ENCODE measurements around the gene FNDC1. TPM values are rescaled to one million over a fixed set of nuclear protein-coding genes. Genes with fewer than 3 reads are reported as not detected.

The FNDC1 gene
- total RNA-seq, 1 experiment from 2014 or later = not detected

DNA sequence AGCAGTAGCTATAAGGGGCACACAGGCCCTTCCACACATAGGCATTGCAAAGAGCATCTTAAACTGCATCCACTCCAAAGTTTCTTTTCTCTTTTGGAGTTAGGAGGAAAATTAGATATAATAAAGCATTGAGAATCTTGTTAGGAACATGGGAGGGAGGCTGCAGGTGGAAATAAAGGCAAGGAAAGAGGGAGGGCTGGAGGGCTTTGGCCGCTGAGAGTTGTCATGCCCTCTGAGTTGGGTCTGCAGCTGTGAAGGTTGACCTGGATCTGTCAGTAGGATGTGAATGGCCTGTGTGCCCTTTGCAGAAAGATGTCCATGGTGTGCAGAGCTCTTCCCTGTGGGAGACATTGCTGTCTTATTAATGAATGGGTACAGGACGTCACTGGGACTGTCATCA lies 134.0 kb downstream of the FNDC1 start:
- no peaks in the 10 kb centered on the region for H3K4me1 ChIP-seq
- CTCF ChIA-PET = no interaction called here
- intact Hi-C loops (cut with micrococcal nuclease; ENCODE audit: unreplicated experiment) = no loop called here
- no TSS peak for BruUV-seq (replicated peaks)
- Mint-ChIP-seq H3K4me1 (ENCODE audit: low read depth, unreplicated experiment) (no peaks in the 10 kb centered on the region), H3K9me3 (ENCODE audit: unreplicated experiment) (no peaks in the 10 kb centered on the region), H3K36me3 (ENCODE audit: insufficient read depth, unreplicated experiment) (no peaks in the 10 kb centered on the region), H3K27me3 (ENCODE audit: insufficient read depth, unreplicated experiment) (peaks cover 21% of the 10 kb centered on the region), H3K4me3 (ENCODE audit: unreplicated experiment) (no peak overlapping the region), H3K27ac (ENCODE audit: unreplicated experiment) (no peak overlapping the region)
- H3K27me3 ChIP-seq (replicated peaks; ENCODE audit: control insufficient read depth, insufficient read depth, low read length) = no peaks in the 10 kb centered on the region; the same call in 1 of the 2 replicates
- no peak overlapping the region for H3K4me3 ChIP-seq (ENCODE audit: low read depth, low read length)
- POLR2A ChIA-PET = no interaction called here
- H3K9me3 ChIP-seq = no peaks in the 10 kb centered on the region
- DNase-seq = no peak
- H3K36me3 ChIP-seq (ENCODE audit: control insufficient read depth, insufficient read depth, low read length) = no peaks in the 10 kb centered on the region
- TF ChIP-seq, protein P1, sequence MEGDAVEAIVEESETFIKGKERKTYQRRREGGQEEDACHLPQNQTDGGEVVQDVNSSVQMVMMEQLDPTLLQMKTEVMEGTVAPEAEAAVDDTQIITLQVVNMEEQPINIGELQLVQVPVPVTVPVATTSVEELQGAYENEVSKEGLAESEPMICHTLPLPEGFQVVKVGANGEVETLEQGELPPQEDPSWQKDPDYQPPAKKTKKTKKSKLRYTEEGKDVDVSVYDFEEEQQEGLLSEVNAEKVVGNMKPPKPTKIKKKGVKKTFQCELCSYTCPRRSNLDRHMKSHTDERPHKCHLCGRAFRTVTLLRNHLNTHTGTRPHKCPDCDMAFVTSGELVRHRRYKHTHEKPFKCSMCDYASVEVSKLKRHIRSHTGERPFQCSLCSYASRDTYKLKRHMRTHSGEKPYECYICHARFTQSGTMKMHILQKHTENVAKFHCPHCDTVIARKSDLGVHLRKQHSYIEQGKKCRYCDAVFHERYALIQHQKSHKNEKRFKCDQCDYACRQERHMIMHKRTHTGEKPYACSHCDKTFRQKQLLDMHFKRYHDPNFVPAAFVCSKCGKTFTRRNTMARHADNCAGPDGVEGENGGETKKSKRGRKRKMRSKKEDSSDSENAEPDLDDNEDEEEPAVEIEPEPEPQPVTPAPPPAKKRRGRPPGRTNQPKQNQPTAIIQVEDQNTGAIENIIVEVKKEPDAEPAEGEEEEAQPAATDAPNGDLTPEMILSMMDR (IDR thresholded peaks at IDR 0.05; ENCODE audit: insufficient read depth in 1 of 2, low read depth in 1 of 2, low read length in 1 of 2, severe bottlenecking in 1 of 2, unreplicated experiment in 1 of 2) = no peak

DNA sequence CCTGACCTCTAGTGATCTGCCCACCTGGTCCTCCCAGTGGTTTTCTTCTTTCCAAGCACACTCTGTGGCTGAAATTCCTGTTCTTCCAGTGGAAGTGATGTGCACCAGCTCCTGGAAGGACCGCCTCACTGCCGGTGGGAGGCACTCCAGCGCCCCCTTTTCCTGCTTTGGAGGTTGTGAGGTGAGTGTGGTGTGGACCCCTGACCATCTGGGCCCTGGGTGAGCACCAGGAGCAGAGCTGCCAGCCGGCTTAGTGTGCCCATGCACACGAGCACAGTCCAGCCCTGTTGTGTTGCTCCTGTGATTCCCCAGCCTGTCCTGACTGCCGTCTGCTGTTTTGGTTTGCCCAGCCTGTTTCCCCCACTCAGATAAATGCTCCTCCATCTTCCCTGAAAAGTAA lies 134.6 kb downstream of the FNDC1 start:
- no peak for DNase-seq
- H3K27me3 Mint-ChIP-seq (ENCODE audit: insufficient read depth, unreplicated experiment) = peaks cover 18% of the 10 kb centered on the region
- POLR2A ChIA-PET = no interaction called here

DNA sequence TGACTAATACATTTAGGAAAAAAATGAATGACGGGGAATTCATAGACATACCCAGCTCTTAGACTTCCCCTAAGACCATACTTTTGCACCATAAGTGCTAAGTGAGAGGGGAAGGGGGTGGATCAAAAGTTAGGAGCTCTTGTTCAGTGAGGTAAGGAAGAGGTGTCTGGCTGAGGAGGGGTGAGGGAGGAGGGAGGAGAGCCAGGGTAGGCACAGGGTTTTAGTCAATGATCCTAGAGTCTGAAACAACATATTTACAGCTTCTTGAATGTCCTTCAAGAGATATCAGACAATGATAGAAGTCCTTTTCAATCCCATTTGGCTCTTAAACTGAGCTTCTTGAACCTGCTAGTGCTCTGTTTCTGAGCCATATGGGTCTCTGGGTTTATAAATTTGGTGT lies 135.4 kb downstream of the FNDC1 start:
- POLR2A ChIA-PET = no interaction called here

More for the DNA sequence above, 134.6 kb downstream of the FNDC1 start:
- Histone ChIP-seq H3K9me3 (no peaks in the 10 kb centered on the region), H3K4me1 (no peaks in the 10 kb centered on the region), H3K4me3 (ENCODE audit: low read depth, low read length) (no peak overlapping the region), H3K36me3 (ENCODE audit: control insufficient read depth, insufficient read depth, low read length) (no peaks in the 10 kb centered on the region), H3K27me3 (replicated peaks; ENCODE audit: control insufficient read depth, insufficient read depth, low read length) (no peaks in the 10 kb centered on the region; the same call in 1 of the 2 replicates)
- CTCF ChIA-PET = no interaction called here
- Mint-ChIP-seq H3K4me1 (ENCODE audit: low read depth, unreplicated experiment) (no peaks in the 10 kb centered on the region), H3K4me3 (ENCODE audit: unreplicated experiment) (no peak overlapping the region), H3K9me3 (ENCODE audit: unreplicated experiment) (no peaks in the 10 kb centered on the region), H3K27ac (ENCODE audit: unreplicated experiment) (no peak overlapping the region), H3K36me3 (ENCODE audit: insufficient read depth, unreplicated experiment) (no peaks in the 10 kb centered on the region)
- BruUV-seq (replicated peaks) = no TSS peak
- TF ChIP-seq, protein P1 (IDR thresholded peaks at IDR 0.05; ENCODE audit: insufficient read depth in 1 of 2, low read depth in 1 of 2, low read length in 1 of 2, severe bottlenecking in 1 of 2, unreplicated experiment in 1 of 2) = no peak
- intact Hi-C loops (cut with micrococcal nuclease; ENCODE audit: unreplicated experiment) = no loop called here

More for the DNA sequence above, 135.4 kb downstream of the FNDC1 start:
- no peak overlapping the region for H3K4me3 Mint-ChIP-seq (ENCODE audit: unreplicated experiment)
- no peaks in the 10 kb centered on the region for H3K4me1 Mint-ChIP-seq (ENCODE audit: low read depth, unreplicated experiment)
- no peaks in the 10 kb centered on the region for H3K9me3 Mint-ChIP-seq (ENCODE audit: unreplicated experiment)
- Histone ChIP-seq H3K4me3 (ENCODE audit: low read depth, low read length) (no peak overlapping the region), H3K4me1 (no peaks in the 10 kb centered on the region), H3K36me3 (ENCODE audit: control insufficient read depth, insufficient read depth, low read length) (no peaks in the 10 kb centered on the region), H3K9me3 (no peaks in the 10 kb centered on the region), H3K27me3 (replicated peaks; ENCODE audit: control insufficient read depth, insufficient read depth, low read length) (no peaks in the 10 kb centered on the region; the same call in 1 of the 2 replicates)
- CTCF ChIA-PET = no interaction called here
- no peak for DNase-seq
- peaks cover 17% of the 10 kb centered on the region for H3K27me3 Mint-ChIP-seq (ENCODE audit: insufficient read depth, unreplicated experiment)
- BruUV-seq (replicated peaks) = no TSS peak
- TF ChIP-seq, protein P1 (IDR thresholded peaks at IDR 0.05; ENCODE audit: insufficient read depth in 1 of 2, low read depth in 1 of 2, low read length in 1 of 2, severe bottlenecking in 1 of 2, unreplicated experiment in 1 of 2) = no peak
- H3K27ac Mint-ChIP-seq (ENCODE audit: unreplicated experiment) = no peak overlapping the region
- intact Hi-C loops (cut with micrococcal nuclease; ENCODE audit: unreplicated experiment) = no loop called here
- no peaks in the 10 kb centered on the region for H3K36me3 Mint-ChIP-seq (ENCODE audit: insufficient read depth, unreplicated experiment)
